ENCODE results near the gene SUCNR1.
"Not testable (repeated sequence)": the region's sequence is repeated elsewhere in the genome, so short reads cannot be mapped to it uniquely, and the experiment has no call there.

SUCNR1 gene

DNA sequence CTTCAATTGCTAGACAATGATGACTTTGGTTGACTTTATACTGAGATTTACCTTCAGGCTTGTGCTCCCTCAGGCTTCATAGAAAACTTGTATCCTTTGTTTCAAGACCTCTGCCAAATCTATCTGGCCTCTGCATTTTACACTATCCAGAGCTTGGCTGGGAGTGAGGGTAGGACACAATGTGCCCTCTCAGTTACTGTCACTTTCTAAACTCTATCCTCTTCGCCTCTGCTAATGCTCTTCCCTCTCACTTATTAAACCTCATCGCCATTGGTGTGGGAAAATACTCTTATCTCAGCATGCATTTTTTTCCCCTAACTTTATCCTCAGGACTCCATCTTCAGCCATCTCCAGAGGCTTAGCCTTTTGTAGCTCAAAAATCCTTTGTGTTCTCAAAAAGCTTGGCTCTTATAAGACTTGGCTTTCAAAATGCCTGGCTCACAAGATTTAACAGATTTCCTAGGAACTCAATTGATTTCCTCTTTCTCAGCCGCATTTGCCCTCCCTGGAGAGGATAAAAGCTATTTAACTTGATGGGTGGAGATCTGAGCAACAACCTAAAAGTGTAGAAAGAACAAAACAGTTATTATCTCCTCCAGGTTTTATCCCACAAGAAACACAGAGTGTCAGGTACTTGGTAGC is 28.3 kb downstream of the SUCNR1 start:
- DNase-seq = no peak

DNA sequence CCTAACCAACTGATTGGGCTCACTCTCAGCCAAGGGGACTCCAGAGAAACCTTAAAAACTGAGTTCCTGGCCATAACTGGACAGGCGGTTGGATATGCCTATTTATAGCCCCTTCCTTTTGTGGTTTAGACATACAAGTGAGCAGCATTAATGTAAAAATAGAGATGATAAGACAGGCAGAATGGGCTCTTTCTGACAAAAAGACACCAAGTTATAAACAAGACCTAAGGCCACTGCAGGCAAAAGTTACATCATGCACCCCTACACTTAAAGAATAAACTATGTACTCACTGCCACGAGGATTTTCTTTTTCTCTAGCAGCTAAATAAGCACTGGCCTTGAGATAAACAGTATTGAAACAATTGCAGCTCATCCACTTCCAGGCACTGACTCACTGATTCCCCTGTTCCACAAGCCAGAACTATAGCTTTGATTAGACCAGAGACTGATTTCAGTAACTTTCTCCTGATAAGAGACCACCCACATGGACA is 30.1 kb downstream of the SUCNR1 start:
- DNase-seq = no peak

DNA sequence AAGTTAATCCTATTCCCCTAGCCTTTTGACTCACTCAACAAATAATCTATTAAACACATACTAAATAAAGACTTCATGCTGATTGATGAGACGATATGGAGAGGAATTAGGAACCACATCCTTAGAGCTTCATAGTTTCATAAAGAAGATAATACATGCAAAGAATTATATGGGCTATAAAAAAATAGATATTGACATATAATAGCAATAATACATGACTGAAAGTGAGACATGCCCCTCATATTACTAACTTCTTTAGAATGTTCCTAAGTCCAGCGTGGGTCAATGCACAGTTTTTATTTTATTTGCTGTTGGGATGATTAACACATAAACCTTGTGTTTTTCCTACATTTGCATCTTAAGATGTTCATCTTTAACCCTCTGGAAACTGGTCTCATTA is 32.2 kb downstream of the SUCNR1 start:
- no peak for DNase-seq

DNA sequence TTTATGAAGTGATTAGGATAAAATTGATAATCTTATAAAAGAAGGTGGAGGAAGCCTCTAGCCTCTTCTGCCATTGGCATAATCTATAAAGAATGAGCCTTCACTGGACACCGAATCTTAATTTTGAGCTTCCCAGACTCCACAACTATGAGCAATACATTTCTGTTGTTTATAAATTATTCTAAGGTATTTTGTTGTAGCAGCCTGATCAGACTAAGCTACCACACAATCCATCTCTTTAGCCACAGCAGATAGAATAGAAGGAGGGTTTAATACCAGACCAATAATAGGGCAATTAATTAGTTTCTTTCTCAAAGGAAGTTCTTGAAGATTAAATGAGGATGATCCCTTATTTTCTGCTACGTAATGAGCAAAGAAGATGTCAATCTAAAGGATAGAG is 33.3 kb downstream of the SUCNR1 start:
- no peak for DNase-seq

DNA sequence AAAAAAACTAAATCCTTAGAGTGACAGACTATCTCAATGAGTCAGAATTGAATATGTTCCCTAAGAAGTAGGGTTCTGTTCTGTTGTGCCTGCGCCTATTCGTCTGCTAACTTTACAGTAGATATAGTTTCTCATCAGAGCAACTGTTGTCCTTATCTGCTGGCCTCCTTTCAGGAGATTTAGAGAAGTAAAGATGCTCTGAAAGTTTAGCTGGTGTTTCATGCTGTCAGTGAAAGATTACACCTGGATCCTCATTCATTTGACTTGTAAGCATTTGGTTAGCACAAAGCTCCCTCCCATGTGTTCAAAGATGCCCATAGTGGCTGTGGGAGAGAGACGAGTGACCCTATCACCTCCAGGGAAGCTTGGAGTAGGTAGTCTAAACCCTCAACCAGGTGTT is 35.0 kb downstream of the SUCNR1 start:
- no peak for DNase-seq

DNA sequence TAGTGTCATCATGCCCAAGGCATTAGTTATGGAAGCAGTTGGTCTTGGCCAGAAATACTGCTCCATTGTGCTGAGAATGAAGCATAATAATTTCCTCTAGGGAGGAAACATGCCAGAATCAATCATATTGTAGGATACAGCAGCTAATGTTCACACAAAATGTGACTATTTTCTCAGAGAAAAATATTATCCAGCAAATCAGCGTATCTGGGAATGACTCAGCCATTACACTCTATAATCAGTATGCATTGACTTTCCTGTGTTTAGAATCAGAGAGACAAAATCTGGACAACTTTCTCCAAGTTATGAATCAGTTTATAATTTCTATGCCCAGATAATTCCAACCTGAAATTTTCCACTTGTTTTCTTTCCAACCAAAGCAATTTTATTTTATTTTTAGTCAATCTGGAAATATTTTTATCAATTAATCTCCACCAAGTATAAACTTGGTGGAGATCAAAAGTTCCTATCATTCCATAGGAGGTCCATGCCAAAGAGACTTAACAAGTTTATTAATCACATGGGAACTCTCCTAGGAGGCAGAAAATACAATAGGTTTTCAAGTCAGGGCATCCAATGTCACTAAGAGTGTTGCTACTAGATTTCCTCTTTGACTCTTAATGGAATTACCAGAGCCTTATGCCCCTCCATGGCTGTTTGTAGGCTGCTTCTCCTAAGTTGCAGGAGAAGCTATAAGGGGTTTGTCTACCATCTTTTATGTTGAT is 36.4 kb downstream of the SUCNR1 start:
- no peak for DNase-seq

DNA sequence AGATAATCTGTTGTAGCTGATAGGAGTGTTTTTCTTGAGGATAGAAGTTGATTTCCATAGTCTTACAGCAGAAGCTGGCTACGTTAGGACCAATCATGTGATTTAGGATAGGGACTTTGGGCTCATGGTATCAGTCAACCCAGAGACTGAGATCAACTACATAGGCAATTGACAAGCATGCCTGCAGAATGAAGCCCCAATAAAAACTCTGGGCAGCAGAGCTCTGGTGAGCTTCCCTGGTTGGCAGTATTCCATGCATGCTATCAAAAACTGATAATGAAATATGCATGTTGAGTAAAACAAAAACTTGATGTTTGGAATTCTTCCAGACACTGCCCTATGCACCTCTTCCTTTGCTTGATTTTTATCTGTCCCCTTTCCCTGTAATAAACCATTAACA is 38.0 kb downstream of the SUCNR1 start:
- DNase-seq = no peak

DNA sequence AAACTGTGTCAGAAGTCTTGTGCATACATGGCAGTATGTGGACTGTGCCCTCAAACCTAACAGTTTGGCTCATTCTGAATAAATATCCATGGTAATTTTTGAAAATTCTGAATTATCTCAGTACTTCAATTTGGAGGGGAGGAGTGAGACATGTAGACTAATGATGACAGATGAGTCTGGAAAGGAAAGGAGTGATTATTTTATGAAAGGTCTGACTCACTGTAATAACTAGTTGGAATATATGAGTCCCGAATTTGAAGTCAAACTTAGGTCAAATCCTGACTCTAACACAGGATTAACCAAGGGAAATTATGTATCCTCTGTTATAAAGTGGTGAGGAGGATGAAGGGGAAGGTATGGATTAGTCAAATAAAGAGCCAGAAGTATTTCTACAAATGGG is 38.6 kb downstream of the SUCNR1 start:
- no peak for DNase-seq

DNA sequence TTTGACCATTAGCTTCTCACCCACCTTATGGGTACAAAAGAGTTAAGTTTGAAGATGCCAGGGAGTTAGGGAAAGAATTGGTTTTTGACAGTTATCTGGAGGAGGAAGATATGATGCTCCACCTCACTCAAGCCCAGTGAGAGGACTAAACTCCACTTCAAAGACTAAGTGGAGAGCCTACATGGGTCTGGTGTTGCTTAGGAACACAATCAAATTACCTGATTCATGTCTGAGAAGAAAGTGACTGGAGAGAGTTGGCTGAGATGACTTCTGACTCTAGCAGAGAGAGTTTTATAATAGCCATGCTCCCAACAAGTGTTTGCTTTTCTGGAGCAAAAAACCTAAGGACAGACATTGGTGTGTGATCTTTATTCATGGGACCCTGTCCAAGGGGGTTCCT is 43.3 kb downstream of the SUCNR1 start:
- DNase-seq = no peak

DNA sequence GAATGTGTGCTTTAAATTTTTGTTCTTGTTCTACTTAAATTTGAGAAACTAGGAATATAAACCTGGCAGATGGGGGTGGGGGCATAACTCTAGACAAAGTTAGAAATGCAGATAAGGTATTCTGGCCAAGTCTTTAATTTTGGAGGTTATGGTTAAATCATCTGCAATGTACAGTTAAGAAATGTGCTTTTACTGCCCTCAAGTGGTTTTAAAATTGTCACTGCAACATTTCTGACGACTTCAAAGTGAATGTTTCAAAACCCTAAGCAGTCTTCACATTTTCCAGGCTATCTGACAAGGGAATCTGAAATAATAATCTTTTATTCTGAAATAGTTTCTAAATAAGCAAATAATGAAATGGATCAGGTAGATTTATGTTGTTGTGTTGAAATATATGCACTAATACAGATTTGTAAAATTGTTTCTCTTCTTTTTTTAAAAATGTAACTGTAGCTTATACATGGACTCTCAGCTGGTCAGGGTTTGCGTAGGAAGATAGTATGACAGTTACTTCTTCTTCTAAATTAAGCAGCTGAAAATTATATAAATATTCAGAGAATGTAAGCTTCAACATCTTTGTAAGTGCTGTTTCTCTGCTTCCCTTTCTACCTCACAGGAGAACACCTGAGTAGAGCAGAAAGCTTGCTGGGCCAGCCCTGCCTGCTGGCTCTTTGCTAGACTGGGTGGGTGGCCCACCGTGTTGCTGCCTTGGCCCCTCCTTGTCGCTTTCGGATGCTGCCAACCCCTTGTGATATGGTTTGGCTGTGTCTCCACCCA is 45.0 kb downstream of the SUCNR1 start:
- no peak for DNase-seq

DNA sequence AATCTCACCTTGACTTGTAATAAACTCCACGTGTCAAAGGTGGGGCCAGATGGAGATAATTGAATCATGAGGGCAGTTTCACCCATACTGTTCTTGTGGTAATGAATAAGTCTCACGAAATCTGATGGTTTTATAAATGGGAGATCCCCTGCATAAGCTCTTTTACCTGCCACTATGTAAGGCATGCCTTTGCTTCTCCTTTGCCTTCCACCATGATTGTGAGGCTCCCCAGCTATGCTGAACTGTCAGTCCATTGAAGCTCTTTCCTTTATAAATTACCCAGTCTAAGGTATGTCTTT is 45.5 kb downstream of the SUCNR1 start:
- DNase-seq = no peak

DNA sequence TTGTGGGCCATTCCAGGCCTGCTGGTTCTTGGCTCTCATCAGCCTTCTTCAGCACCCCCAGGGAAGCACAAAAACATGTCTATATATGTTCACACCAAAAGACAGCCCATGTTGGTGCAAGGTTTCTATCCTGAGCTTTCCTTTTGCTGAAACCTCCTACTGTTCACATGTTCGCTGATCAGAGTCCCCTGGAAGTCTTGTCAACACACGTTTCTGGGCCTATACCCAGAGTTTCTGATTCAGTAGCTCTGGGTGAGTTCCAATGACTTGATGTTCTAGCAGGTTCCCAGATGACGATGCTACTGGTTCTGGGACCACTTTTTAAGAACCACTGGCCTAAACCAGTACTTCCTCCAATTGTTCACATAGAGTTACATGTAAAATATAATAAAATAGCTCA is 46.0 kb downstream of the SUCNR1 start:
- no peak for DNase-seq

DNA sequence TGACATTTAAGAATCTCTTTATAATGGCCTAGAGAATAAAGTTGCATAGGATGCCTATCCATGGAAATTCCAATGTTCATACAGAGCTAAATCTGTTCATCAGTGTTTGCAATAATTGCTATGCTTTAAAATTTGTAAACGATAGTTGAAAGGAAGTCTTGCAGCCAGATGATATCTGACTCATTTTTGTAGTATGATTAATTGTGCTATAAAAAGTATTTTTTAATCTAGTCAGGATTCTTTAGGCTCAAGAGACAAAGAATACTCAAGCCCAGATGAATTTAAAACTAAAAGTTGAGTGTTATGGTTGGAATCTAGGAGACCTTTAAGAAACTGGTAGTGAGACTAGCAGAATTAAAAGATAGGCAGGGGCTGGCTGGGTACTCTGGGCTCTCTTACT is 50.5 kb downstream of the SUCNR1 start:
- DNase-seq = no peak

DNA sequence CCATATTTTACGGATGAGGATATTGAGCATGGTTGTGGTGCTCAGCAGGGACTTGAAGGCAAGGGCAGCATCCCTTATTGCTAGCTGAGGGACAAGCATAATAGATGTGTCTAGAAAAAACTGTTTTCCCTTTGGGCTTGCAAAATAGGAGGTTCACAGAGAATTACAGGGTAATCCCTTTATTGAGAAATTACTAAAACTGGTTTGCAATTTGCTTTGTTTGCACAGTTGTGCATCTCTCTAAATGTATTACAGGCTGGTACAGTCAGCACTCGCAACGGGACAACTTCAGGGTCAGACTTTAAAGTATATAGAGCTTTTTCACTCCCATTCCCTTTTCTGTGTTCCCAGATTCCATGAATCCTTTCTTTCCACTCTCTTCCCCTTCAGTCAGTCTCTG is 51.3 kb downstream of the SUCNR1 start:
- DNase-seq = no peak

DNA sequence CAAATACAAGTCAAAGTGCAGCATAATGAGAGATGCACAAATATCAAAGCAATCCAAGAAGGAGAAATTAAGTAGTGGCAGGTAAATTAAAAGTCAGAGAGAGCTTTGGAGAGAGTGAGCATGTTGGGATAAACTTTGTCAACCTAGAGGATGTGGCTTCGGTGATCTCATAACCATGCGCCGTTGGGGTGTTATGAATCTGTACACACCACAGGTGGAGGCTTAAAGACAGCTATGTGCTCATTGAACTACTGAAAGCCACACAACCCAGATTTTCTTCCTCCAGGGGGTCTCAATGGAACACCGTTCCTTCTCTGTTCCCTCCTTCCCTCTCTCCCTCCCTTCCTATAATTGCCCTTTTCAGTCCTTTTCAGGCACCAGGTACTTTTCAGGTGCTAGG is 52.0 kb downstream of the SUCNR1 start:
- no peak for DNase-seq

DNA sequence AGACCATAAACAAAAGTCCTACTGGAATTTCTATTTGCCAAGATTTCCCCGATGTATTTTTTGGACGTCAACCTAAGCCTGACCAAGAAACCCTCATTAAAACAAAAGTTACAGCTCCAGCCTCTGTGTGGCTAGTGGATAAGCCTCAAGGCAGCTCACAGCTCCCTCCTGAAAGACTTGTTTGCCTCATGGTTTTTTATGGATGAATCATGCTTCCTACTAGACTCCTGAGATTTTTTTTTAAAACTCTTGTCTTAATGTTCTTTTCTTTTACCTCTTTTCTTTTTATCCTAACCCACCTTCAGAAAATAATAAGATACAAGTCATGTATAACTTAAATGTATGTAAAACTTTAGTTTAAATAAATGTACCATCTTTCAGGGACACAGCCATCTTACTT is 52.4 kb downstream of the SUCNR1 start:
- DNase-seq = no peak

DNA sequence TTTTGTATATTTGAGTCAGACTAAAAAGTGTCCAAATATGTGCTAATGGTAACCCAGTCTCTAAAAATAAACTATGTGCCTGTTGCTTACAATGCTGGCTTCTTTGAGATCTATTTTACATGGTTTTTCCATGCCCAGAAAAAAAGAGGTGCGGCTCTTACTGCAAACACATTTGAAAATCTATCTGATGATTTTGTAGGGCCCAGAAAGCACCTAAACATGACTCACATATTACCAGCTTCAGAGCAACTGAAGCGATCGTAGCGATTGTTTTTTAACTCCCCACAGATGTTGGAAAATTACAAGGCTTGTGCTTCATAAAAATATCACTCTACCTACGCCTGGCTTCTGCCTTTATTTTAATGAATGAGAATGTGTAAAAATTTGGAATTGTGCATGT is 53.5 kb downstream of the SUCNR1 start:
- DNase-seq = no peak

DNA sequence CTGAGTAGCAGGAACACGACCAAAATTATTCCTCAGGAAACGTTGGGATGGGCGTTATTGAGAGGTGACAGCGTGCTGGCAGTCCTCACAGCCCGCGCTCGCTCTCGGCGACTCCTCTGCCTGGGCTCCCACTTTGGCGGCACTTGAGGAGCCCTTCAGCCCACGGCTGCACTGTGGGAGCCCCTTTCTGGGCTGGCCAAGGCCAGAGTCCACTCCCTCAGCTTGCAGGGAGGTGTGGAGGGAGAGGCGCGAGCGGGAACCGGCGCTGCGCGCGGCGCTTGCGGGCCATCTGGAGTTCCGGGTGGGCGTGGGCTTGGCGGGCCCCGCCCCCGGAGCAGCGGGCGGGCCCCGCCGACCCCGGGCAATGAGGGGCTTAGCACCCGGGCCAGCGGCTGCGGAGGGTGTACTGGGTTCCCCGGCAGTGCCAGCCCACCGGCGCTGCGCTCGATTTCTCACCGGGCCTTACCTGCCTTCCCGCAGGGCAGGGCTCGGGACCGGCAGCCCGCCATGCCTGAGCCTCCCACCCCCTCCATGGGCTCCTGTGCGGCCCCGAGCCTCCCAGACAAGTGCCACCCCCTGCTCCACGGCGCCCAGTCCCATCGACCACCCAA is 54.6 kb downstream of the SUCNR1 start:
- DNase-seq = not testable (repeated sequence)

DNA sequence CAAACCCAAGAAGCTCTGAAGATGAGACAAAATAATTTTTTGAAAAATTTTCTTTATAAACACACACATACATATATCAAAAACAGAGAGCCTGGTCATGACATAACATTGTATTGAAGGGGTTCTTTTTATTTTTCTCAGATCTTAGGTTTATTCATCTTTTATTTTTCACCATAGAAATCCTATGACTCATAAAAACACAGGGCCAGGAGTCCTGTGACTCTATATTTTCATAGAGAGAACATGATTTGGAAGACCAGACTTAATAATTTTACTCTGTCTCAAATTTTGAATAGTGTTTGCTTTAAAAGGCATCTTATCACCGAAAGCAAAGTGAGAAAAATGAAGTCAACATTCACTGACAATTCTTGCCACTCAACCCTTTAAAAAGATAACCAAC is 57.7 kb downstream of the SUCNR1 start:
- DNase-seq = no peak

DNA sequence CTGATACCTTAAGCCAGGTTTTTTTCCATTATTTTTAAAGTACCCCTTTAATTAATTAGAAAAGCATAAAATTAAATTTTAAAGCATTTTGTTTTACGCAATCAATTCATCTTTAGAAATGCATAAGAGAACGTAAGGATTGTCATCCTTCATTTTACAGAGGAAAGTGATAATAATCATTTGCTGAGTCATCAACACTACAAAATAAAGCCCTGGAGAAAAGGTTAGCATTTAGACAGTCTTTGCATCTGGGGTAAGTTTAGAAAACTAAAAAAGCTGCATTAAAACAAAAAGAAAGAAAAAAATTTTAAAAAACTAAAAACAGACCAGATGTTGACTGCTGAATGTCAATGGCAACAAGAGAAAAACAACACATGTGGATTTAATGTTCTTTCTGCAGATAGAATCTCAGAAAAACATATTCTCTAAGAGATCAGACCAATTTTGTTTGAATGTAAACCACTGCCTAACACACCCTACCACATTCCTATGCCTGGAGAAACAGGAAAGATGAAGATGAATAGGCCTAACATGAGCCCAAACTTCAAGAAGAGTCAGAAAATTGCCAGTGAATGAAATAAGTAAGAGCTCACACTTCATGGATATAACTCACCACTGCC is 59.9 kb downstream of the SUCNR1 start:
- DNase-seq = no peak

All from stimulated activated CD4-positive, alpha-beta T cell treated with anti-CD3 and anti-CD28 coated beads, Interleukin-2, amount 100 ng/mL, for 48 hours (primary cell).